GM12875 (cell line): Measurements from ENCODE around the gene ADGRB2.

Experiments used
- H3K4me3 ChIP-seq: one replicate; pipeline ENCODE4 v1.5.1; 2011; ENCODE audit warnings: low read depth, low read length, control low read depth
- TF ChIP-seq, protein P1 (sequence below): IDR thresholded peaks from 2 replicates; pipeline ENCODE4 v1.5.1; 2011; ENCODE audit warnings: low read depth, mild to moderate bottlenecking, control low read depth, inconsistent platforms, low read length, moderate library complexity, borderline replicate concordance; ENCODE audit not compliant: insufficient read depth

ADGRB2 gene

DNA sequence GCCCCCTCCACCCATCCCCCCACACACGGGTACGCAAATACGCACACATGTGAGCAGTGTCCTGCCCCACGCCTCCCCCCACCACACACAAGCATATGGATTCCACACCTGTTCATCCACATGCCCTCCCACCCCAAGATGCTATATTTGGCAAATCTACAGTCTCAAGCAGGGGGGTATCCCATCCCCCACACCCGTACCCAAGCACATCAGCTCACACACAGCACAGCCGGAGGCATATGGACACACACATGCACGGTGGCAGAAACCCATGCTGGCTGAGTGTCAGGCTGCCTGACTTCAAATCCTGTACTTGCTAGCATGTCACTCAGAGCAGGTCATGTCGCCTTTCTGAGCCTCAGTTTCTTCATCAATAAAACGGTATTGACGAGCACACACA, 70.9 kb downstream of the ADGRB2 start:
- no peak overlapping the region for H3K4me3 ChIP-seq
- TF ChIP-seq, protein P1, sequence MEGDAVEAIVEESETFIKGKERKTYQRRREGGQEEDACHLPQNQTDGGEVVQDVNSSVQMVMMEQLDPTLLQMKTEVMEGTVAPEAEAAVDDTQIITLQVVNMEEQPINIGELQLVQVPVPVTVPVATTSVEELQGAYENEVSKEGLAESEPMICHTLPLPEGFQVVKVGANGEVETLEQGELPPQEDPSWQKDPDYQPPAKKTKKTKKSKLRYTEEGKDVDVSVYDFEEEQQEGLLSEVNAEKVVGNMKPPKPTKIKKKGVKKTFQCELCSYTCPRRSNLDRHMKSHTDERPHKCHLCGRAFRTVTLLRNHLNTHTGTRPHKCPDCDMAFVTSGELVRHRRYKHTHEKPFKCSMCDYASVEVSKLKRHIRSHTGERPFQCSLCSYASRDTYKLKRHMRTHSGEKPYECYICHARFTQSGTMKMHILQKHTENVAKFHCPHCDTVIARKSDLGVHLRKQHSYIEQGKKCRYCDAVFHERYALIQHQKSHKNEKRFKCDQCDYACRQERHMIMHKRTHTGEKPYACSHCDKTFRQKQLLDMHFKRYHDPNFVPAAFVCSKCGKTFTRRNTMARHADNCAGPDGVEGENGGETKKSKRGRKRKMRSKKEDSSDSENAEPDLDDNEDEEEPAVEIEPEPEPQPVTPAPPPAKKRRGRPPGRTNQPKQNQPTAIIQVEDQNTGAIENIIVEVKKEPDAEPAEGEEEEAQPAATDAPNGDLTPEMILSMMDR = no peak

DNA sequence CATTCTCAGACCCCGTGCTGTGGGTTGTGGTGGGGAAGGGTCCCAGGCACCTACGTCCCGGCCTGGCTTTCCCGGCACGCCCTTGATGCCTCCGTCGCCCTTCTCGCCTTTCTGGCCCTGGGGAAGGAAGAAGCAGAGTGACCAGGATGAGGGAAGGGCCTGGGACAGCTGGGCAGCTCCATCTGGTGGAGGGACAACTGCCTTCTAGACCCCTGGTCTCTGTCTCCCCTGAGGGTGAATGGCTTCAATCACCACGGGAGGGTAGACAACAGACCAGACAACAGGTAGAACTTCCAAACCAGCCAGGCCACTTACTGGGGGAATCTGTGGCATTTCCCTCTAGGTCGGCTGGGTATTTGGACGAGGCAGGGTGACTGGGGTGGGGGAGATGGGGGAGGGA, 72.2 kb downstream of the ADGRB2 start:
- TF ChIP-seq, protein P1 = no peak
- no peak overlapping the region for H3K4me3 ChIP-seq

DNA sequence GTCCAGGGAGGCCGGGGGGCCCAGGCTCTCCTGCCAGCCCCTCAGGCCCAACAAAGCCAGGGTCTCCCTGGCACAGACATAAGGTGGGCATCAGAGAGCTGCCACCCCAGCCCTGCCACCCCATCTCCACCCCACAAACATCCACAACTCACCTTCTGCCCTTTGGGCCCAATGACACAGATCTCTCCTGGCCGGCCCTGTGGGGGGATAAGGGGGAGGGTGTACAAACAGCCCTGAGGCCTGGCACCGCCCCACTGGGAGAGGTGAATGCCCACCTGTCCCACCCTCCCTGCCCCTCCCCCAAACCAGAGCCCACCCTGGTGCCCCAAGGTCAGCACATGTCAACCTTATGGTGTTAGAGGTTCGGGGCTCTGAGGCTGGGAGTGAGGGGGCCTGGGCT, 72.7 kb downstream of the ADGRB2 start:
- TF ChIP-seq, protein P1 = no peak
- no peak overlapping the region for H3K4me3 ChIP-seq

DNA sequence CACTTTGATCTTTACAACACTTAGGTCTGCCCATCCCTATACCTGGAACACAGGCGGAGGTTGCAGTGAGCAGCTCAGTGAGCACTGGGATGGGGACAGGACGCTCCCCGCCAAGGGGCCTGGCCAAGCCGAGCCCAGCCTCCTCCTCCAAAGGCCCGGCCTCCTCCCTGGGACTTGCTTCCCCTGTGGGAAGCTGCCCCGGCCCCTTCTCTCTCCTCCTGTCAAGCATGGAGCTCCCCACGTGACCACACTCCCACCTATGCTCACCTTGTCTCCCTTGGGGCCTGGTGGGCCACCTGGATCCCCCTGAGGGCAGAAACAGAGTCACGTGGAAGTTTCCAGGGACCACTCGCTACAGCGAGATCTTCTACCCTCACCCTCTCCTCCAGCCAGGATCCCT, 73.2 kb downstream of the ADGRB2 start:
- TF ChIP-seq, protein P1 = no peak
- no peak overlapping the region for H3K4me3 ChIP-seq

DNA sequence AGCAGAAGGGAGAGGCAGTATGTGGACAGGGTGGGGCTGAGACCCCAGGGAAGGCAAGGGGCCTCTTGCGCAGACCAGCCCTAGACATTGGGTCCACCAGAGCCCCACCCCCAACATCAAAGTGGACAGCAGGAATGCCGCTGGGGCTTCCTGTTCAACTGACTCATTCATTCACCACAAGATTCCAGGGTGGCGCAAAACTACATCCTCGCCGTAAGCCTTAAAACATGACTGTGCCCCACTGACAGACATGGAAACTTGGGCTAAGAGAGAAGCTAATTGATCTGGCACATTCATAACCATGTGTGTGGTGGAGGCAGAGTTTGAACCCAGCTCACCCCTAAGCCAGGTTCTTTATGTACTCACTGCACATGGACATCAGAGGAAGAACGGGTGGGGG, 74.3 kb downstream of the ADGRB2 start:
- H3K4me3 ChIP-seq = no peak overlapping the region
- TF ChIP-seq, protein P1 = no peak

DNA sequence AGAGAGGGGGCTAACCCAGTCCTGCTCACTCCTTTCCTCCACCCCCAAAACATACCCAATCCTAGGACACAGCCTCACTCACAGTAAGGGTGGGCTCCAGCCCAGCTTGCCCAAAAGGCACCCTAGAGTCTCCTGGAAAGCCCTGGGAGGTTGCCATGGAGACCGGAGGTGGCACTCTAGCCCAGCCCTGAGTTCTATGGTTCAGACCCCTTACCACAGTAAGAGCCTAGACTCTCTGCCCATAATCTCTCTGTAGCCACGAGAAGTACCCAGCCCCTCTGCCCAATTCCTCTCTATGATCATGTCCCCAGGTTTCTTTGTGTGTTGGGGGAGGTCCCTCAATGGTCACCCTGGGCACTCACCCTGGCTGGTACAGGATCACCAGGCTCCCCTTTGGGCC, 74.8 kb downstream of the ADGRB2 start:
- no peak overlapping the region for H3K4me3 ChIP-seq
- TF ChIP-seq, protein P1 = no peak

DNA sequence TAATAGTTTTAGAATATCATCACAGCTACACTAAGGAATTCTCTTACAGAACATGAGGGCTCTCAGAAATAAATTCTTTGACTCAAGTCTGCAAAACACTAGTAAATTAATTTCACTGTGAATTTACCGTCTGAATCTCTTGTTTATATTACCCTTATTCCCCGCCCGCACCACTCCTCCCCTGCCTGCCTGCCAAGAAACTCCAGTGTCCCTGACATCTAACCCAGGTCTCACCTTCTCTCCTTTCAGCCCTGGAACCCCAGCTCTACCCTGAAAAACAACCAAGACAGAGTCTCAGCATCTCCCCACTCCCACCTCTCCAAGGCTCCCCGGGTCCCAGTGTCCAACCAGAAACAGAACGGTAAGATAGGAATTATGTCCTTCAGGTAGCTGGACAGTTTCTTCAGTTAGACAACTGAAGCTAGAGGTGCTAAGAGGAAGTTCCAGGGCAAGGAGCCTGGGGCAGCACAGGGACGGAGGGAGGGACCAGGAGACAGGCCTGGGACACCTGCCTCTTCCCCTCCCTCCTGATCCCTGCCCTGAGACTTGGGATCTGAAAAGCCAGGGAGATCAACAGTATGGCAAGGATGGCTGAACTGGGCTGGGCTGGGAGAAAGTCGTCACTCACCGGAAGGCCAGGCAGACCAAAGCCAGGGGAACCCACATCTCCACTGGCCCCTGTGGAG, 75.8 kb downstream of the ADGRB2 start:
- TF ChIP-seq, protein P1 = no peak
- H3K4me3 ChIP-seq = no peak overlapping the region
